CD4-positive, alpha-beta memory T cell (primary cell): Measurements from ENCODE around the gene FOXO6. TPM values are rescaled to one million over a fixed set of nuclear protein-coding genes. Genes with fewer than 3 reads are reported as not detected.
A peak's percentile ranks its signal among the peaks of the same experiment; 100 is the strongest.

Source experiments
- CTCF ChIA-PET: fragments of 350-600 bp; sonication (Branson Sonifier 250); formaldehyde crosslinking; loops from one replicate; lab custom pipeline; 2021; ENCODE audit warnings: inconsistent platforms; ENCODE audit not compliant: partially characterized antibody; lab: Charles Lee
- POLR2A ChIA-PET: fragments of 350-600 bp; sonication (Branson Sonifier 250); formaldehyde crosslinking; loops from one replicate; lab custom pipeline; 2021; ENCODE audit not compliant: partially characterized antibody; lab: Charles Lee
- DNase-seq, 5 donors: peaks; one replicate each; pipeline versions ENCODE4 v3.0.0 to v3.0.0-alpha.2; 2020 to 2022; ENCODE audit warnings: mixed read lengths in 1 of 5
- H3K27ac ChIP-seq: one replicate; pipeline ENCODE4 v1.7.0; 2013; ENCODE audit warnings: low read depth, low read length
- H3K27me3 ChIP-seq: 2 replicates; pipeline ENCODE4 v1.7.0; 2013; ENCODE audit warnings: mild to moderate bottlenecking, low read length, moderate library complexity; ENCODE audit not compliant: insufficient read depth
- H3K36me3 ChIP-seq: 2 replicates; pipeline ENCODE4 v1.7.0; 2013; ENCODE audit warnings: mild to moderate bottlenecking, low read length, moderate library complexity; ENCODE audit not compliant: insufficient read depth
- H3K4me1 ChIP-seq: 2 replicates; pipeline ENCODE4 v1.7.0; 2013; ENCODE audit warnings: mild to moderate bottlenecking, low read length, moderate library complexity; ENCODE audit not compliant: insufficient read depth
- H3K4me3 ChIP-seq, 2 donors: one replicate each; pipeline ENCODE4 v1.7.0; 2013; ENCODE audit warnings: low read length in 2 of 2, mild to moderate bottlenecking in 1 of 2
- H3K9me3 ChIP-seq, 2 donors: one replicate each; pipeline ENCODE4 v1.7.0; 2013; ENCODE audit warnings: low read length in 2 of 2, control low read depth in 1 of 2; ENCODE audit not compliant: control insufficient read depth in 1 of 2
- H3K27ac Mint-ChIP-seq, 7 donors: one replicate each; pipeline ENCODE4 v1.8.0; 2020 to 2021; ENCODE audit warnings: mixed read lengths in 7 of 7, mild to moderate bottlenecking in 6 of 7, inconsistent platforms in 3 of 7, moderate library complexity in 3 of 7
- H3K27me3 Mint-ChIP-seq, 2 donors: one replicate each; pipeline ENCODE4 v1.8.0; 2020 to 2021; ENCODE audit warnings: mixed read lengths in 2 of 2
- H3K36me3 Mint-ChIP-seq, 2 donors: one replicate each; pipeline ENCODE4 v1.8.0; 2020 to 2021; ENCODE audit warnings: mixed read lengths in 2 of 2, inconsistent platforms in 1 of 2, mild to moderate bottlenecking in 1 of 2
- H3K4me1 Mint-ChIP-seq, 4 donors: one replicate each; pipeline ENCODE4 v1.8.0; 2020 to 2021; ENCODE audit warnings: mixed read lengths in 4 of 4, mild to moderate bottlenecking in 1 of 4
- H3K4me3 Mint-ChIP-seq, 8 donors: one replicate each; pipeline ENCODE4 v1.8.0; 2020 to 2021; ENCODE audit warnings: mixed read lengths in 8 of 8, mild to moderate bottlenecking in 7 of 8, moderate library complexity in 6 of 8, inconsistent platforms in 3 of 8
- H3K9me3 Mint-ChIP-seq, 8 donors: one replicate each; pipeline ENCODE4 v1.8.0; 2020 to 2021; ENCODE audit warnings: mixed read lengths in 8 of 8, mild to moderate bottlenecking in 5 of 8, inconsistent platforms in 3 of 8, moderate library complexity in 1 of 8
- intact Hi-C: fragments of 100-400 bp; cut with micrococcal nuclease; formaldehyde crosslinking; loops from one replicate; pipeline ENCODE4 v1.15.1; 2023
- polyA plus RNA-seq, 2 donors: library from polyadenylated mRNA; unstranded; fragments of 300-500 nt; fragmentation: Illumina TruSeq; gene quantifications; one replicate each; pipeline ENCODE4 v1.2.3, GENCODE V29; 2021
- total RNA-seq, 2 experiments: library from RNA; stranded (reverse); gene quantifications; one replicate each; pipeline ENCODE4 v1.2.3, GENCODE V29; 2021

Gene FOXO6
- total RNA-seq (not detected), polyA plus RNA-seq (not detected)

DNA sequence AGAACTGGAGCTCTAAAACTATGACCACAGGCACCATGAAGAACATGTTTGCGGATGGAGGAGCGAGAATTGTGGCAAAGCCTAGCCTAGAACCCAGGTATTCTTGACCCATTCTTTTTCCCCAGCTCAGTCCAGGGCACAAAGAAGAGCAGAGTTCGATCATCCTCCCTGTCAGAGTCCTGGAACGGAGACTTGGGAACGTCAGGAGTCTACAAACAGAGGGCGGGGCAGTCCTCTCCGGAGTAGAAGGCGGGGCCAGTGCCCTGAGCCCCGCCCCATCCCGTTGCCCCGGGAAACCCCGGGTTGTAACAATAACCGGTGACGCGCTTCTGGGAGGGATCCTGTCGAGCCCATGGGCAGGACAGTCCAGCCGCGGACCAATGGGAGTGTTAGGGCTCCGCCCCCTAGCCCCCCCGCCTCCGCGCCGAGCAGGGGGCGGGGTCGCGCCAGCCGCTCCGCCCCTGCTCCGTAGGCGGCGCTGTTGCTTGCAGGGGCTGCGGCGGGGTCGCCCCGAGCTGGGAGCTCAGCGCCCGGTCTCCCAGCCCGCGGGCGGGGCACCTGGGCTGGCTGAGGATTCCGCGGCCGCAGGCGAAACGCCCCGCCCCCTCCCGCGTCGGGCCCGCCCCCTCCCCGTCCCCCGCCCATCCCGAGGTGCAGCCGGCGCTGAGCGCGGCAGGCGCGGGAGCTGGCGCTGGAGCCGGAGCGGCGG is at the start of gene FOXO6:
TSS of gene FOXO6 (plus strand) at position 649 of the 709 bp plus-strand sequence.
- no peaks in the 10 kb centered on the region for H3K9me3 Mint-ChIP-seq
- H3K36me3 Mint-ChIP-seq, result no peaks in the 10 kb centered on the region
- peak within 1 kb of the TSS; percentile 80 to 90 (median 86) for H3K27ac Mint-ChIP-seq
- POLR2A ChIA-PET, result interaction anchor here (1.1 to 2.6 kb wide), 2 partner anchors 21 to 669 kb away, joined by 3 to 11 read pairs; partner anchors contain the start of gene NFYC
- CTCF ChIA-PET, result interaction anchor here (1.3 kb wide), 2 partner anchors 13 to 37 kb away, joined by 3 to 4 read pairs; no protein-coding TSS in a partner anchor
- peak within 1 kb of the TSS; percentile 73 to 87 (median 79) for H3K4me3 Mint-ChIP-seq
- H3K27me3 Mint-ChIP-seq, result peaks cover 7 to 11% of the 10 kb centered on the region in 2 donors
- intact Hi-C loops, result loop anchor here (1.0 to 5.0 kb wide), 3 partner anchors 21 to 1486 kb away; partner anchors contain the start of genes SCMH1 and ZNF691
- Histone ChIP-seq H3K4me1 (peaks cover 27% of the 10 kb centered on the region), H3K27me3 (peaks cover 8% of the 10 kb centered on the region), H3K9me3 (no peaks in the 10 kb centered on the region), H3K36me3 (no peaks in the 10 kb centered on the region), H3K27ac (peak within 1 kb of the TSS; percentile 11), H3K4me3 (peak within 1 kb of the TSS; percentile 26 to 48)
- DNase-seq, result peak; percentile 94 to 95 (median 95)
- peaks cover 6 to 36% (median 14%) of the 10 kb centered on the region in 4 donors for H3K4me1 Mint-ChIP-seq

DNA sequence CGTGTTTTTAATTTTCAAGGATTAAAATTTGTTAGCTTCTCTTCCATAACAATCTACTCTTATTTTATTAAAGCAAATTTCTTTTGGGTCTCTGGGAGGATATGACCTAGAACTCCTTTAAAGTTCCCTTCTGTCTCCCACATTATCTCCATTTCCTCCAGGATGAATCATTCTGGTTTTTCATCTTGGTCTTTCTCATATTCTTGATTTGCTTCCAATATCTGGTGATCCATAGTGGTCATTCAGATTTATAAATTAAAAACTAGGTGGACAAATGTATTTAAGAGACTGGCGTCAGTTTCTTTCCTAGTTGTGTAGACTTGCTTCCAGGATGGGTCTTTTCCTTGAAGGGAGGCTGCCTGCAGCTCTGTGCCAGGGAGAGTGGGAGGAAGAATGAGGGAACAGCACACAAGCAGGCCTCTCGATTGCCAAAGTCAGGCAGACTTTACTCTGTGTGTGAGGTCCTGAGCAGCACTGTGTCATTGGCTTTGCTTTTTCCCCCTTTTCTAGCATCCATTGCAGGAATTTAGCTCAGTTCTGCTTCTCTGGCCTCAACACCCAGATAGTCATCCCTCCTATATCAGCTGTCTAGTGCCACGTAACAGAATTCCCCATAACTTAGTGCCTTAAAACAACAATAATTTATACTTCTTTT is 48.1 kb upstream of the FOXO6 start:
- no peak overlapping the region for H3K27ac ChIP-seq

DNA sequence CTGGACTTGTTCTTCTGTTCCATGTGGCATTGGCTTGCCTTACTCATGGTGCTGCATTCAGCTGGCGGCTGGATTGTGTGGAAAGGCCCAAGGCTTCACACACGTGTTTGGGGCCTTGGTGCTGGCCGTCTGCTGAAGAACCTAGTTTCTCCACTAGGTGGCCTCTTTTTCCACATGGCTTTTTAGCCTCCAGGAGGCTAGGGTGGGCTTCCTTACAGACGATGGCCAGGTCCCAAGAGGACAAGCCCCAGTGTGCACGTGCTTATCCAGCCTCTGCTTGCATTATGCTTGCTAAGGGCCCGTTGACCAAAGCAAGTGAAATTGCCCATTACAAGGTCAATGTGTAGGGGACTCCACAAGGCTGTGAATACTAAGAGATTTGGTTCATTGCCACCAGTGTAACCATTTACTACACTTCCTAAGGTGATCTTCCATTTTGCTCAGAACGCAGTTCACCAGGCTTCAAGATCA is 47.5 kb upstream of the FOXO6 start:
- Mint-ChIP-seq H3K36me3 (no peaks in the 10 kb centered on the region), H3K27me3 (peaks cover 6 to 9% of the 10 kb centered on the region in 2 donors), H3K4me1 (peaks cover 0 to 3% (median 1%) of the 10 kb centered on the region in 4 donors), H3K9me3 (no peaks in the 10 kb centered on the region), H3K27ac (no peak overlapping the region), H3K4me3 (no peak overlapping the region)
- H3K36me3 ChIP-seq, result no peaks in the 10 kb centered on the region
- no peaks in the 10 kb centered on the region for H3K4me1 ChIP-seq
- DNase-seq, result peak in 1 of 5 donors; percentile 5
- intact Hi-C loops, result no loop called here
- no peak overlapping the region for H3K27ac ChIP-seq
- no peak overlapping the region for H3K4me3 ChIP-seq
- ChIA-PET CTCF (interaction anchor here (0.5 kb wide), 1 partner anchor 33 kb away, joined by 3 read pairs; no protein-coding TSS in a partner anchor), POLR2A (no interaction called here)
- no peaks in the 10 kb centered on the region for H3K27me3 ChIP-seq
- H3K9me3 ChIP-seq, result no peaks in the 10 kb centered on the region

More for the DNA sequence above, 48.1 kb upstream of the FOXO6 start:
- H3K9me3 ChIP-seq, result no peaks in the 10 kb centered on the region
- H3K4me1 ChIP-seq, result no peaks in the 10 kb centered on the region
- no peak overlapping the region for H3K4me3 ChIP-seq
- H3K4me3 Mint-ChIP-seq, result no peak overlapping the region
- H3K4me1 Mint-ChIP-seq, result peaks cover 0 to 3% (median 1%) of the 10 kb centered on the region in 4 donors
- H3K27me3 ChIP-seq, result no peaks in the 10 kb centered on the region
- peaks cover 7 to 9% of the 10 kb centered on the region in 2 donors for H3K27me3 Mint-ChIP-seq
- H3K36me3 ChIP-seq, result no peaks in the 10 kb centered on the region
- DNase-seq, result no peak
- H3K9me3 Mint-ChIP-seq, result peaks cover 0 to 2% (median 0%) of the 10 kb centered on the region in 8 donors
- no peak overlapping the region for H3K27ac Mint-ChIP-seq
- intact Hi-C loops, result no loop called here
- ChIA-PET POLR2A (no interaction called here), CTCF (interaction anchor here (1.0 kb wide), 1 partner anchor 13 kb away, joined by 3 read pairs; no protein-coding TSS in a partner anchor)
- no peaks in the 10 kb centered on the region for H3K36me3 Mint-ChIP-seq

DNA sequence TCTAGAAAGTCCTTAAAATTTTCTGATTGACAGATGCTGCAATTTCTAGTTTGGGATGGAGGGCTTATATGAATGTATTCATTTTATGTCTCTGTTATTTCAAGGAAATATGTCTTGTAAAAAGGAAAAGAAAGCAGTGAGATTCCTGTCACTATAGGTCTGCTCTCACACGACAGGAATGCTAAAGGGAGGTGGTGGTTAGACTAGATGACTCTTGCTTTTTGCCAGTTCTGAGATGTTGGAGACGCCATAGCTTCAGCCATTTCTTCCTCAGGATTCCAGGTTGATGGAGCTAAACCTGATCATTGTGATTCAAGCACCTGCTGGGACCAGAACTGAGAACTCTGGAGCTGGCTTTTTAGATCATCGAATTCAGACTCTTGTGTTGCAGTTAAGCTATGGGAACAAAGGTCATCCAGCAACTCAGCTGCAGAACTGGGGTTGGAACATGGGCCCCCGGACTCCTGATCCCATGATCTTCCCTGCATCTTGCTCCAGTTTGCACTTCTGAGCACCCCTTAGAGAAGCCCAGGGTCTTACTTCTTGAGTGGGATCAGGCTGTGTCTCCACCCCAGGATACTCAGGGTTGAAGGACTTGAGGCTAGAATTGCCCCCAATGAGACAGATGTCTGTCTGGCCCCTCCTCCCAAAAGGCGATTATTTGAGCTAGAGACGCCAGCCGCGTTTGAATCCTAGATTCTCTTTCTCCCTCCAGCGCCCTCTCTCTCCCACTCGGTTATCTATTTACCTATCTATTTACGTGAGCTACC is 46.7 kb upstream of the FOXO6 start:
- H3K4me3 Mint-ChIP-seq, result no peak overlapping the region
- no peak overlapping the region for H3K27ac Mint-ChIP-seq
- peaks cover 0 to 3% (median 1%) of the 10 kb centered on the region in 4 donors for H3K4me1 Mint-ChIP-seq
- Histone ChIP-seq H3K27me3 (no peaks in the 10 kb centered on the region), H3K4me3 (no peak overlapping the region), H3K9me3 (no peaks in the 10 kb centered on the region), H3K27ac (no peak overlapping the region), H3K4me1 (no peaks in the 10 kb centered on the region), H3K36me3 (no peaks in the 10 kb centered on the region)
- POLR2A ChIA-PET, result no interaction called here
- no peaks in the 10 kb centered on the region for H3K9me3 Mint-ChIP-seq
- peaks cover 6 to 9% of the 10 kb centered on the region in 2 donors for H3K27me3 Mint-ChIP-seq
- intact Hi-C loops, result no loop called here
- CTCF ChIA-PET, result interaction anchor here (0.8 to 1.1 kb wide), 2 partner anchors 97 to 120 kb away, joined by 3 read pairs; no protein-coding TSS in a partner anchor
- no peak for DNase-seq
- H3K36me3 Mint-ChIP-seq, result no peaks in the 10 kb centered on the region

DNA sequence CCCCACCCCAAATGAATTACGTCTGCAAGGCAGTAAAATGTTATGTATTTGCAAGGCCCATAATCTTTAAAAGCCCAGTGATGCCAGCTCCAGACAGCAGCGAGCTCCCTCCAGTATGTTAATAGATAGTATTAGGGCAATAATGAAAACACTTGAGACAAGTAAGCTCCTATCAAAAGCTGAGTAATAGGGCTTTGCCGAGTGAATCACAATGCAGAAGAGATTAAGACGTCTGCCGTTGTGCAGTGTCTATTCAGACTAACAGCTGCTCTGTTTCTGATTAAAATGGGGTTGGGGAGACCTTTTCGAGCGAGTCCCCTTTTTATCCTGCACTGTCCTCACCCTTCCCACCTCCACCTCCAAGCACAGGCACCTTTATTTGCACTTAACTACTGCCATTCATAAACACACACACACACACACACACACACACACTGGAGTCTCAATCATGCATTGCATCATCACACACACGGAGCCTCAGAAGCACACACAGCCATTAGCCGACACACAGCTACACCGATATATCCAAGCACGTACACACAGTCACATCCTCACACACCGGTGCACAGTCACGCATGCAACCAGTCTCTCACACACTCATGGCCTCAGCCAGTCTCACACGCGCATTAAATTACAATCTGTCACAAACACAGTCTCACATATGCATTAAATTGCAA is 46.0 kb upstream of the FOXO6 start:
- intact Hi-C loops, result no loop called here
- no peaks in the 10 kb centered on the region for H3K9me3 Mint-ChIP-seq
- H3K4me1 Mint-ChIP-seq, result peaks cover 0 to 3% (median 1%) of the 10 kb centered on the region in 4 donors
- no peak overlapping the region for H3K27ac ChIP-seq
- no peak for DNase-seq
- no peak overlapping the region for H3K4me3 Mint-ChIP-seq
- no peaks in the 10 kb centered on the region for H3K4me1 ChIP-seq
- no peaks in the 10 kb centered on the region for H3K36me3 ChIP-seq
- no peaks in the 10 kb centered on the region for H3K36me3 Mint-ChIP-seq
- H3K4me3 ChIP-seq, result no peak overlapping the region
- POLR2A ChIA-PET, result no interaction called here
- peak overlapping the region in 1 of 7 donors; percentile 6 for H3K27ac Mint-ChIP-seq
- no peaks in the 10 kb centered on the region for H3K9me3 ChIP-seq
- H3K27me3 Mint-ChIP-seq, result peaks cover 6 to 9% of the 10 kb centered on the region in 2 donors
- CTCF ChIA-PET, result interaction anchor here (0.8 to 1.1 kb wide), 2 partner anchors 96 to 119 kb away, joined by 3 read pairs; no protein-coding TSS in a partner anchor
- no peaks in the 10 kb centered on the region for H3K27me3 ChIP-seq

DNA sequence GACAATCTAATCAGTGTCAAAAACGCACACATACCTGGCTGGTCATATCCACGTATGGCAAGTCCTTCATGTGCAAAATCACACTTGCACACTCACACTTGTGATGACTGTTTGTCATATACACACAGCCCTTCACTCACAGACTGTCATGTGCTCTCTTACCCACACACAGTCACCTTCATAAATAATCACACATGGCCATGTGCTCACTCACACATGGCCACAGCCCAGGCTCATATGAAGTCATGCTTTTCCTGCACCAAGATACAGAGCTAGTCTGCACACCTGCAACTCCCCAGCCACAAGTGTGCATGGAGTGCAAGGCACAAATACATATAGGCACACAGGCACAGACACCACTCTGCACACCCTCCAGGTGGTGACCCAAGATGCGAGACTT is 45.4 kb upstream of the FOXO6 start:
- Histone ChIP-seq H3K4me3 (no peak overlapping the region), H3K36me3 (no peaks in the 10 kb centered on the region), H3K9me3 (no peaks in the 10 kb centered on the region), H3K27ac (no peak overlapping the region), H3K4me1 (no peaks in the 10 kb centered on the region), H3K27me3 (no peaks in the 10 kb centered on the region)
- intact Hi-C loops, result no loop called here
- DNase-seq, result no peak
- H3K27ac Mint-ChIP-seq, result peak overlapping the region in 1 of 7 donors; percentile 6
- H3K36me3 Mint-ChIP-seq, result no peaks in the 10 kb centered on the region
- H3K4me1 Mint-ChIP-seq, result peaks cover 0 to 3% (median 1%) of the 10 kb centered on the region in 4 donors
- no peaks in the 10 kb centered on the region for H3K9me3 Mint-ChIP-seq
- H3K27me3 Mint-ChIP-seq, result peaks cover 6 to 9% of the 10 kb centered on the region in 2 donors
- ChIA-PET POLR2A (no interaction called here), CTCF (no interaction called here)
- no peak overlapping the region for H3K4me3 Mint-ChIP-seq
